GM06990 (cell line): ENCODE measurements around the gene NR4A1.

Source experiments
- DNase-seq: peaks from one replicate; pipeline ENCODE4 v3.0.0-alpha.2; 2011; ENCODE audit not compliant: insufficient read length; ENCODE audit errors: extremely low read depth
- H3K27me3 ChIP-seq: replicated peaks from 2 replicates; pipeline ENCODE4 v1.6.0; 2011; ENCODE audit warnings: low read length; ENCODE audit not compliant: control insufficient read depth, insufficient read depth
- H3K36me3 ChIP-seq: 2 replicates; pipeline ENCODE4 v1.5.1; 2011; ENCODE audit warnings: low read length; ENCODE audit not compliant: control insufficient read depth, insufficient read depth
- H3K4me3 ChIP-seq: replicated peaks from 2 replicates; pipeline ENCODE4 v1.5.1; 2011; ENCODE audit warnings: low read depth, mild to moderate bottlenecking, control low read depth, low read length
- CTCF ChIP-seq: IDR thresholded peaks from 2 replicates; pipeline ENCODE4 v1.5.1; 2011; ENCODE audit warnings: low read length, control low read depth, mild to moderate bottlenecking, inconsistent platforms; ENCODE audit not compliant: insufficient read depth, poor library complexity, severe bottlenecking

The NR4A1 gene

DNA sequence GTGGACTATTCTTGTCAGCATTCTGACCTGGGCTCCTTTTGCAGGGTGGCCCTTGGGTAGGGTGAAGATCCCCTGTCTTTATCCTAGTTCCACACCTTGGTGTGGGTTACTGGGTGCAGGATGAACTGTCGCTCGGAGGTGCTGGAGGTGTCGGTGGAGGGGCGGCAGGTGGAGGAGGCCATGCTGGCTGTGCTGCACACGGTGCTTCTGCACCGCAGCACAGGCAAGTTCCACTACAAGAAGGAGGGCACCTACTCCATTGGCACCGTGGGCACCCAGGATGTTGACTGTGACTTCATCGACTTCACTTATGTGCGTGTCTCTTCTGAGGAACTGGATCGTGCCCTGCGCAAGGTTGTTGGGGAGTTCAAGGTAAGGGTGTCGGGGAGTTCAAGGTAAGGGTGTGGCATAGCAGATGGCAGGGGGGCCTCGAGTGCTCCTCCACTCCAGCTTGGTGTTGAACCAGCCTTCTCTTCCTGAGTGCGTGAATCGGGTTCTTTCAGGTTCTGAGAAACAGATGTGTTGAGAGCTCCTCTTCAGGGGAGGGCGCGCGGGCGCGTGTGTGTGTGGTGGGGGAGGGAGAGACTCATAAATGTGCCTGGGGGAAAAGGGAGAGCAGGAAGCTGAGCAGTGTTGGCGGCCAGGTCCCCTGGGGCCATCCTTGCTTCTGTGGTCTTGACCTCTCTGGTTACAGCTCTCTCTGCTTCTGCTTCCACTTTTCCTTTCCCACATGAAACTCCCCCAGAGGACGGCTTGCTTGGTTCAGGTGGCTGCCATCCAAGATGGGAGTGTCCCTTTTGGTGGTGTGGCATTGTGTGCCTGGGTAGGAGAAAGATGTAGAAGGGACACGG, 22.5 kb downstream of the NR4A1 start:
- no peak for DNase-seq
- Histone ChIP-seq H3K27me3 (no peaks in the 10 kb centered on the region), H3K36me3 (peaks cover 24% of the 10 kb centered on the region), H3K4me3 (no peak overlapping the region)
- TF ChIP-seq CTCF, result no peak

DNA sequence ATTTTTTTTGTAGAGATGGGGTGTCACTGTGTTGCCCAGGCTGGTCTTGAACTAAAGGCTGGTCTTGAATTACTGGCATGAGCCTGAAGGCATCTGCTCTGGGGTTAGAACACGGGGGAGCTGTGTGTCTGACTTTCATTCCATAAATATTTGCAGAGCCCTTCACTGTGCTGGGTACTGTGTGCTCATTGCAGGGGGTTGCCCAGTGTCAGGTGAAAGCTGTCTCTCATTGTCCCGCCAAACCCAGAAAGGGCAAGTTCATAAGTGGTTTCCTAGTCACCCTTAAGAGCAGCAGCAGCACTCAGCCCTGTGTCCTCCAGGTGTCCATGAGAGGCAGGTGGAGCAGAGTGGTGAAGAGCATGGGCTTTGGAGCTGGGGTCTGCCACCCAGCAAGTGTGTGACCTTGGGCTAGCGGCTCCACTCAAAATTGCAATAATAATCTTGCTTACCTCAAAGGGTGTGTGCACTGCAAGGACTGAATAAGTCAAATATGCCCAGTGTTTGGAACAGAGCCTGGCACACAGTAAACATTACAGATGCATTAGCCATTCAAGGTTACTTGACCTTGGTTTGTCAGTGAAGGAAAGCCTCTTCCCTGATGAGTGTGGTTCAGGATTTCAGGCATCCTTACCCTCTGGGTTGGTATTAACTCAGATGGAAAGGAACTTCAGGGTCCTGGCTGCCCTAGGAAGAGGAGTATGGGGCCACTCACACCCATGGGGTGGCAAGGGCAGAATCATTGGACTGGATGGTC, 23.9 kb downstream of the NR4A1 start:
- no peaks in the 10 kb centered on the region for H3K27me3 ChIP-seq
- no peak overlapping the region for H3K4me3 ChIP-seq
- no peak for DNase-seq
- no peak for TF ChIP-seq CTCF
- H3K36me3 ChIP-seq, result peaks cover 24% of the 10 kb centered on the region

DNA sequence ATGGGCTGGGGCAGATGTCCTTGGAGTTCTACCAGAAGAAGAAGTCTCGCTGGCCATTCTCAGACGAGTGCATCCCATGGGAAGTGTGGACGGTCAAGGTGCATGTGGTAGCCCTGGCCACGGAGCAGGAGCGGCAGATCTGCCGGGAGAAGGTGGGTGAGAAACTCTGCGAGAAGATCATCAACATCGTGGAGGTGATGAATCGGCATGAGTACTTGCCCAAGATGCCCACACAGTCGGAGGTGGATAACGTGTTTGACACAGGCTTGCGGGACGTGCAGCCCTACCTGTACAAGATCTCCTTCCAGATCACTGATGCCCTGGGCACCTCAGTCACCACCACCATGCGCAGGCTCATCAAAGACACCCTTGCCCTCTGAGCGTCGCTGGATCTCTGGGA, 25.6 kb downstream of the NR4A1 start:
- no peak for TF ChIP-seq CTCF
- no peak for DNase-seq
- Histone ChIP-seq H3K4me3 (no peak overlapping the region), H3K36me3 (peaks cover 24% of the 10 kb centered on the region), H3K27me3 (no peaks in the 10 kb centered on the region)

DNA sequence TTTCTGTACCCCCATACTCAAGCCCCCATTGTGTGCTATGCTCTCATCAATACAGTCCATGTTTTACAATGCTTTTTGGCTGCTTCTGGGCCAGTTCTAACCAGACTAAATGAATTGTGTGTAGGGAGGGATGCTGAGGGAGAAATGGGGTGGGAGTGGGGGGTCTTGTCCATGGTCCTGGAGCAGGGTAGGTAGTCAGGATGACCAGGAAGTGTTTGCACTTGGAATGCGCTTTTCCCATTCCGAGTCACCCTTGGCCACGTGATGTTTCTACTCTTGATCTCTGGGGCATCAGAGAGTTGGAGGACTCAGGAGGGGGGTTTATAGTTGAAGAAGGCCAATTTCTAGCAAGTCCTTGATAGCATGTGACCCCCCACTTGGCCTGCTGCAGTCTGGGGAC, 27.0 kb downstream of the NR4A1 start:
- DNase-seq, result no peak
- Histone ChIP-seq H3K36me3 (peaks cover 22% of the 10 kb centered on the region), H3K4me3 (no peak overlapping the region), H3K27me3 (no peaks in the 10 kb centered on the region)
- no peak for TF ChIP-seq CTCF

GRCh38 chr12:52079576-52080402, 28.5 kb downstream of the NR4A1 start, which contains the start of gene SMIM41:
Gene SMIM41 (plus strand): TSS chr12:52079704. CDS start chr12:52079780, 76 bp downstream.
- DNase-seq, result no peak
- TF ChIP-seq CTCF, result no peak
- no peak within 1 kb of the TSS for H3K4me3 ChIP-seq
- H3K27me3 ChIP-seq, result no peaks in the 10 kb centered on the region
- peaks cover 14% of the 10 kb centered on the region for H3K36me3 ChIP-seq
